NCI-H2029 treated with DMSO at 0.1 percent for 48 hours (cell line): ENCODE measurements around the gene CABP5.
"Not testable (repeated sequence)": the region's sequence is repeated elsewhere in the genome, so short reads cannot be mapped to it uniquely, and the experiment has no call there.

Experiments
- DNase-seq: peaks from one replicate; lab custom pipeline; 2025; lab: John Stamatoyannopoulos, UW

The CABP5 gene

GRCh38 chr19:48043675-48044258 is at the start of gene CABP5:
CABP5 (minus strand) TSS chr19:48044079; CDS start chr19:48043922, 157 bp downstream.
- DNase-seq, result no peak

- DNase-seq, result not testable (repeated sequence)
Observed at GRCh38 chr19:48091111-48091718, 47.3 kb upstream of the CABP5 start.

DNA sequence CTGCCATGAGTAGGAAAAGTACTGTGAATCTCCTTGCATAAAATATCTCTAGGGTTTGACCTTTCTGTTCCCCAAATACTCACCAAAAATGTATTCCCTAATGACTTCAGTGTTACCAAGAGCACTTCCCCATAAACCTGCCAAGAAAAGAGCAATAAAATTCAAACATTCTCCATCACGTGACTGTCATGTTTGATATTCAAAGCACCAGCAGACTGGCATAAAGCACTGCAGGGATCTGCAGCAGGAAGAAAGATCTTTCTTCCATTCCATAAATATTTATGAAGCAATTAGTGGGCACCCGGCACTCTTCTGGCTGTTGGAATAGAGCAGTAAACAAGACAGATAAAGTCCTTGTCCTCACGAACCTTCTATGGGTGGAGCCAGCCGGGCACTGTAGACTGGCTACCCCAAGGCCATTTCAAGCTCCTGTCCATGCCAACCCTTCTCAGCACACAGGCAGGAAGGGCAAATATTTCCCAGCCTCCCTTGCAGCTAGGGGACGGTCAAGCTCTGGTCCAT is 46.5 kb upstream of the CABP5 start:
- DNase-seq, result peak; percentile 38

- not testable (repeated sequence) for DNase-seq
Observed at GRCh38 chr19:48088991-48089390, 45.1 kb upstream of the CABP5 start.

- no peak for DNase-seq
Observed at GRCh38 chr19:48085904-48086864, 42.3 kb upstream of the CABP5 start.

DNA sequence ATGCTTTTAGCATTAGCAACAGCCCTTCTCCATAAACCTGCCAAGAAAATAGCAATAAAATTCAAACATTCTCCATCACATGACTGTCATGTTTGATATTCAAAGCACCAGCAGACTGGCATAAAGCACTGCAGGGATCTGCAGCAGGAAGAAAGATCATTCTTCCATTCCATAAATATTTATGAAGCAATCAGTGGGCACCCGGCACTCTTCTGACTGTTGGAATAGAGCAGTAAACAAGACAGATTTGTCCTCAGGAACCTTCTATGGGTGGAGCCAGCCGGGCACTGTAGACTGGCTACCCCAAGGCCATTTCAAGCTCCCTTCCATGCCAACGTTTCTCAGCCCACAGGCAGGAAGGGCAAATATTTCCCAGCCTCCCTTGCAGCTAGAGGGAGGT is 41.2 kb upstream of the CABP5 start:
- DNase-seq, result no peak

GRCh38 chr19:48081106-48081505 is 37.2 kb upstream of the CABP5 start:
- DNase-seq, result no peak

DNA sequence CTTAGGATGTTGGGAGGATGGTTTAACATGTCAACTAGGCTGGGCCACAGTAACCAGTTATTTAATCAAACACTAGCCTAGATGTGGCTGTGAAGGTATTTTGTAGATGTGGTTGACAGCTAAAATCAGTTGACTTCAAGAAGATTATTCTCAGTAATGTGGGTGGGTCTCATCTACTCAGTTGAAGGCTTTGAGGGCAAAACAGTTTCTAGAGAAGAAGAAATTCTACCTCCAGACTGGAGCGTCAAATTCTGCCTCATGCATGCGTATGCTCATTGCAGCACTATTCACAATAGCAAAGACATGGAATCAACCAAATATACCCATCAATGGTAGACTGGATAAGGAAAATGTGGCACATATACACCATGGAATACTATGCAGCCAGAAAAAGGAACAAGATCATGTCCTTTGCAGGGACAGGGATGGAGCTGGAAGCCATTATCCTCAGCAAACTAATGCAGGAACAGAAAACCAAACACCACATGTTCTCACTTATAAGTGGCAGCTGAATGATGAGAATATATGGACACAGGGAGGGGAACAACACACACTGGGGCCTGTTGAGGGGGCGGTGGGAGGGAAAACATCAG is 26.4 kb upstream of the CABP5 start:
- DNase-seq, result not testable (repeated sequence)

- no peak for DNase-seq
Observed at GRCh38 chr19:48069435-48069834, 25.6 kb upstream of the CABP5 start.

GRCh38 chr19:48064509-48064908 is 20.6 kb upstream of the CABP5 start:
- no peak for DNase-seq

- DNase-seq, result peak; percentile 1
Observed at GRCh38 chr19:48061401-48062344, 17.8 kb upstream of the CABP5 start.

DNA sequence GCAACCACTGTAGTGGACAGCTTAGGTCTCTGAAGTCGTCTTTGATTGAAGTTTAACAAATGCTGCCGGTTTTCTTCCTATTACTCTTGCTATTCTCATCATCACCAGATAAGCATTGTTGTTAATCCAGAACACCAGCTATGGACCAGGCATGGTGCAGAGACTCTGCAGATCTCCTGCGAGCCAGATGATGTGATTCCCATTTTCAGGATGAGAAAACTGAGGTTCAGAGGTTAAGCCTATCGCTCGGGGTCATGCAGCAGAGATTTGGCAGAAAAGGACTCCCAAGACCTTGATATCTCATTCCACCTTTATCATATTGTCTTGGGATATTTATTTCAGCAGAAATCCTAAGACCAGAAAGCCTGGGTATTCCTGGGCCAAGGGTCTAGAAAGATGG is 16.5 kb upstream of the CABP5 start:
- no peak for DNase-seq

DNA sequence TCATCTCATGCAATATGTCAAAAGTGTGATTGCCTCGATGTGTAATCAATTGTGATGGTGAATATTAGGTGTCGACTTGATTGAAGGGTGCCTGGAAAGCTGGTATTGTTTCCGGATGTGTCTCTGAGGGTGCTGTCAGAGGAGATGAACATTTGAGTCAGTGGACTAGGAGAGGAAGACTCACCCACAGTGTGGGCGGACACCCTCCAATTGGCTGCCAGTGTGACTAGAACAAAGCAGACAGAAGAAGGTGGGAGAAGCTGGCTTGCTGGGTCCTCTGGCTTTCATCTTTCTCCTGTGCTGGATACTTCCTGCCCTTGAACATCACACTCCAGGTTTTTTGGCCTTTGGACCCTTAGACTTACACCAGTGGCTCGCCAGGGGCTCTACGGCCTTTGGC is 15.5 kb upstream of the CABP5 start:
- no peak for DNase-seq

DNA sequence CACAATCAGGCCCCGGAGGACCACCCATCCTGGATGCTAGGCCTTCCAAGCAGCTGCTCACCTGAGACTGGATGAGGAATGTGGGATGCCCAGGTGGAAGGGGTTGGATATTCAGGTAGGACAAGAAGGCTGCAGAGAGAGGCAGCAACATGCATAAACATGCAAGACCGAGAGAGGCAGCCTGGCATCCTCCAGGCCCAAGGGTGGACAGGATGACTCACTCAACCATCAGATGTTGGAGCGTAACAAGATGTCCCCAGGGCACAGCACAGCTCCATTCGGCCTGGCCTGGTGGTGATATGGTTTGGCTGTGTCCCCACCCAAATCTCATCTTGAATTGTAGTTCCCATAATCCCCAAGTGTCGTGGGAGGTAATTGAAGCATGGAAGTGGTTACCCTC is 10.0 kb upstream of the CABP5 start:
- no peak for DNase-seq

DNA sequence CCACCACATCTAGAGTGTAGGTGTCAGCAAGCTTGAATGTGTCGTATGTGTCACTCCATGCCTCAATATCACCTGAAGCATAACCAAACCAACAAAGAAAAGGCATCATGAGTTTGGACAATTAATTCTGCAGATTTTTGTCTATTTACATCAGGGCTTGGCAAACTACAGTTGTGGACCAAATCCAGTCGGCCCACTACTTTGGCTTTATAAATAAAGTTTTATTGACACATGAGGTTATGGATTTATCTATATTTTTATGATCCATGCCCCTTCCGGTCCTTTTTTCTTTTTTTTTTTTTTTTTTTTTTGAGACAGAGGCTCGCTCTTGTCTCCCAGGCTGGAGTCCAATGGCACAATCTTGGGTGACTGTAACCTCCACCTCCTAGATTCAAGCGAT is 9.2 kb upstream of the CABP5 start:
- no peak for DNase-seq

- DNase-seq, result no peak
Observed at GRCh38 chr19:48051335-48052033, 7.6 kb upstream of the CABP5 start.

- no peak for DNase-seq
Observed at GRCh38 chr19:48044561-48044960, 682 bp upstream of the CABP5 start.

DNA sequence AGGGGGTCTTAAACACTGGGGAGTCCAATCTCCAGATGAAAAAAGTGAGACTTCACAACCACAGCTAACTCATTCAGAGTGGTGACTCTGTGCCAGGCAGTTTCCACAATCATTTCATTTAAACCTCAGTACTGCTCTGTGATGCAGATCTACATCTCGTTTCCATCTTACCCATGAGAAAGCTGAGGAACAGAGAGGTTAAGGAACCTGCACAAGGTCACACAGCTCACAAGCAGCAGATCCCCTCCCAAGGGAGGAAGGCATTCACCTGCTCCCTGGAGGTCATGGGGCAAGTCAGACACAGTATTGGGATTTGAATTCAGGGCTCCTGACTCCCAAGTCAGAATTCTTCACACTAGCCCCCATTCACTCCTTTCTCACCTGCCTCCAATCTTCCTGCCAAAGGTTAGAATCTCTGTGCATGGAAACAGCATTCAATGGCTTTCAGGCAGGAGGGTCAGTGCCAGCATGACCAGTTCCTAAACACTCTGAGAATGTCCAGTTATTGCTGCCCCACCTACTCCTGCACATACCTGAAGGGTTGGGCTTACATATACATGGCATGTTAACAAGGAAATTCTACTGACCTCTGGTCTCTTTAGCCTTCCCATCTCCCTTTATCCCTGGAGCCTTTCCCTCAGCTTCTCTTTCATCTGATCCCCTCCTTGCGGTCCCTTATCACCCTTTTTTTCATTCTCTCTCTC is 1.9 kb downstream of the CABP5 start:
- no peak for DNase-seq

DNA sequence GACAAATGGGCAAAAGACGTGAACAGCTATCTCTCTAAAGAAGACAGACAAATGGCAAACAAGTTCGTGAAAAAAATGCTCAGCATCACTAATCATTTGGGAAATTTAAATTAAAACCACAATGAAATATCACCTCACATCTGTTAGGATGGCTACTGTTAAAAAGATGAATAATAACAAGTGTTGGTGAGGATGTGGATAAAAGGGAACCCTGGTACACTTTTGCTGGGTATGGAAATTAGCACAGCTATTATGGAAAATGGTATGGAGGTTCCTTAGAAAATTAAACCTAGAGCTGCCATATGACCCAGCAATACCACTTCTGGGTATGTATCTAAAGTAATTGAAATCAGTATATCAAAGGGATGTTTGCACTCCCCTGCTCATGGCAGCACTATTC is 7.1 kb downstream of the CABP5 start:
- no peak for DNase-seq

- no peak for DNase-seq
Observed at GRCh38 chr19:48033604-48034003, 10.3 kb downstream of the CABP5 start.
